H54 (cell line): ENCODE results near the gene GIGYF2.
A peak's percentile ranks its signal among the peaks of the same experiment; 100 is the strongest.
"Not testable (repeated sequence)": the region's sequence is repeated elsewhere in the genome, so short reads cannot be mapped to it uniquely, and the experiment has no call there.

ENCODE experiments used
- DNase-seq: peaks from one replicate; pipeline ENCODE4 v3.0.0; 2011; ENCODE audit warnings: low spot score, mixed read lengths; ENCODE audit not compliant: insufficient read length
- FAIRE-seq: peaks from 3 replicates; lab custom pipeline; 2011; peaks lifted over from hg19 to GRCh38; lab: Jason Lieb, UNC
- POLR2A ChIP-seq: IDR thresholded peaks from 2 replicates; pipeline ENCODE4 v1.6.1; 2011; ENCODE audit warnings: low read depth, mild to moderate bottlenecking, low read length

GIGYF2 gene

DNA sequence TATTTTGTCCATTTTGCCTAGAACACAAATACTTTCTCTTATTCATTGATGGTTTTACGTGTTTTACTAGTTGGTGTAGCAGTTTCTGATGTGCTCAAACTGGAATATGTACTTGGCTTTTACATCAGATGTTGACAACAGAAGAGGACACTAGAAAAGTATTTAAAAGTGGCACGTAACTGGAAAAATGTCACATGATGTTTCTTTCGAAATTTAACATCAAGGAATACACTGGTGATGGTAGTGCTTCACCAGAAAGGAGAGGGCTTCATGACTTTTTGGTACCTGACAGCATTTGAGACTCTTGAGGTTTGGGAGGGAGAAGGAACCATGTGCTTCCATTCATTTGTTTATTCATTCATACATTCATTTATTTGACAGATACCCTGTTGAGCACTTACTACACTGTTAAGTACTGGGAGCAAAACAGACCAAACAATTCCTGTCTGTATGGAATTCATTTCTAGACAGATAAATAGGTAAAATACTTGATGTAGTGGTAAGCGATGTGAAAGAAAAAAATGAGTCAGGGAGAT is 1.5 kb downstream of the GIGYF2 start:
- TF ChIP-seq POLR2A: no peak
- no peak for FAIRE-seq
- no peak for DNase-seq

DNA sequence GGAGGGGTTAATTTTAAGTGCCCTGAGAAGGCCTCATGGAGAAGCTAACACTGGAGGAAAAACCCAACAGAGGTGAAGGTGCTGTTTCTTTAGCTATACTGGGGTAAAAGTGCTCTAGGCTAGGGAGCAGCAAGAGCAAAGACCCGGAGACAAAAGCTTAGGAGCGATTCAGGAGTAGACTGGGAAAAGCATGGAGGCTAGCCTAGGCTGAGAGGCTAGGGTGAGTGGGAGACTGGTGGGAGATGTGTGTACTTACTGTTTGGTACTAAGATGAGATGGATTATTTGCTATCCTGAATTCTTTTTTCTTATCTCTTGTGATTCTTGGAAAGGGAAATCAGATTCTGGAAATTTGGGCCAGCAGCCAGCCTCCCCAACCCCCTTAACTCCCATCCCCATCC is 2.0 kb downstream of the GIGYF2 start:
- FAIRE-seq (no peak), DNase-seq (no peak)
- TF ChIP-seq POLR2A: no peak

DNA sequence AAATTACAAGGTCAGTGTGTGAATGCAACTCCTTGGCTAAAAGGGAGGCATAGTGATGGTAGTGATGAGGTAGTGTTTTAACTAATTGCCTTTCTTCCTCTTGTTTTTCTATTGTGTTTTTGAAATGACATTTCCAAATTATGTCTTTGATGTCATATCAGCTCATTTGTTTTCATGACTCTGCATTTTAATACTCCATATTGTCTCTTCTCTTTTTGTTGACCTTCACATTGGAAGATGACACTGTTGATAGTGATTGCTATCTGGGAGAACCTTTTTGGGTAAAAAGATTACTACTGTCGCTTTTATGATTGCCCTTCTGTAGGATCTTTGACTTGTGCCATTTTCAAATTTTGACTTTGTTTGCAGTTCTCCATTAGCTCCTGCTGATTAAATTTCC is 3.0 kb downstream of the GIGYF2 start:
- DNase-seq (no peak), FAIRE-seq (peak; percentile 30)
- no peak for TF ChIP-seq POLR2A

DNA sequence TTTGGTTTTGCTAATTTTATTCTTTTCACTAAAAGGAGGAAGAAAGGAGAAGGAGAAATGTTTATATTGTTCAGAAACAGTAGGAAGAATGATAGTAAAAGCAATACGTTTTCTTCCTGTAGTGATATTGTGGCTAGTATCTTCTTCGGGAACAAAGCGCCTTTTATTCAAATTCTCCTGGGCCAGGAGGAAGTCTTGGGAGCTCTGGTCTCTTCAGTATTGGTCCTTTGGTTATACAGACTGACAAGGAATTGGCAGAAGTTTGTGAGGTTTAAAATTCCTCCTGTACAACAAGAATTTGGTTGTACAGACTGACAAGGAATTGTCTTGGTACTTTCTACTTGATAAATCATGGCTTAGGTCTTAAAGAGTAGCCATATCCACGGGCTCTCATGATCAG is 9.9 kb downstream of the GIGYF2 start:
- DNase-seq: no peak
- TF ChIP-seq POLR2A: no peak
- no peak for FAIRE-seq

DNA sequence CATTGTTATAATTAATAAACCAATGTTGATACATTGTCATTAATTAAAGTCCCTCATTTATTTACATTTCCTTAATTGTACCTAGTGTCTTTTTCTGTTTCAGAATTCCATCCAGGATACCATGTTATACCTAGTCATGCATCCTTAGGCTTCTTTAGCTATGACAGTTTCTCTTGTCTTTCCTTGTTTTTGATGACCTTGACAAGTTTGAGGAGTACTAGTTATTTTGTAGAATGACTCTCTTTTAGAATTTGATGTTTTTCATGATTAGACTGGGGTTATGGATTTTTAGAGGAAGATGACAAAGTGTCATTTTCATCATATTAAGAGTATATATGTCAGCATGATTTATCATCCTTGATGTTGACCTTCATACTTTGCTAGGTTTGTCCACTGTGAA is 16.4 kb downstream of the GIGYF2 start:
- no peak for TF ChIP-seq POLR2A
- DNase-seq (no peak), FAIRE-seq (peak; percentile 53)

DNA sequence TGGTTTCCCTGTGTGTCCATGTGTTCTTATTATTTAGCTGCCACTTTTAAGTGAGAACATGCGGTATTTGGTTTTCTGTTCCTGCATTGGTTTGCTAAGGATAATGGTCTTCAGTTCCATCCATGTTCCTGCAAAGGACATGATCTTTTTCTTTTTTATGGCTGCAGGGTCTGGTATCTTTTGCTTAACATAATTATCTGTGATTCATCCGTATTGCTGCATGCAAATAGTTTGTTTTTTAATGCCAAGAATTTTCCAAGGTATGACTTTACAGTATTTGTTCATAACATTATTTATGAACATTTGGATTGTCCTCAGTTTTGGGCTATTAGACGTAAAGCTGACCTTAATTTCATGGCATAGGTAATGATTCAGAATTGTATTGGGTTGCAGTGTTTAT is 17.8 kb downstream of the GIGYF2 start:
- no peak for TF ChIP-seq POLR2A
- no peak for DNase-seq
- no peak for FAIRE-seq

DNA sequence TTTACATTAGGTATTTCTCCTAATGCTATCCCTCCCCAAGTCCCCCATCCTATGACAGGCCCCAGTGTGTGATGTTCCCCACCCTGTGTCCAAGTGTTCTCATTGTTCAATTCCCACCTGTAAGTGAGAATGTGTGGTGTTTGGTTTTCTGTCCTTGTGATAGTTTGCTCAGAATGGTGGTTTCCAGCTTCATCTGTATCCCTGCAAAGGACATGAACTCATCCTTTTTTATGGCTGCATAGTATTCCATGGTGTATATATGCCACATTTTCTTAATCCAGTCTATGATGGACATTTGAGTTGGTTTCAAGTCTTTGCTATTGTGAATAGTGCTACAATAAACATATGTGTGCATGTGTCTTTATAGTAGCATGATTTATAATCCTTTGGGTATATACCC is 22.9 kb downstream of the GIGYF2 start:
- FAIRE-seq, DNase-seq: not testable (repeated sequence)

DNA sequence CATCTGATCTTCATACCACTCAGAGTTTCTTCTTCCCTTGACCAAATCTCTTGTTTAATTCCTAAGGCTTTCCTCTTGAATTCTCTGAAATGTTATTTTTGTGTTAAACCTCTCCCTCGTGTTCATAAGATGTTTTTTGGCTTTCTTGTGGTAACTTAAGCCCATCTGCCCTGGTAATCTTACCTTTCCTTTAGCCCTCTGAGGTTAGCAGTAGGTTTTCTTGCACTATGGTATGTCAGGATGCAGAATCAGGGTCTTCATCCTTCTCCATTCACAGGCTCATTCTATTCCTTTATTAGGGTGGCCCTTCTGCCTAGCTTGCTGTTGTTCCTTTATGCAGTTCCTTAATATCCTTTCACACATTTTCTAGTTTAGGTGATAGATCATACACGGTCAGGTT is 24.1 kb downstream of the GIGYF2 start:
- FAIRE-seq (no peak), DNase-seq (no peak)
- TF ChIP-seq POLR2A: no peak

DNA sequence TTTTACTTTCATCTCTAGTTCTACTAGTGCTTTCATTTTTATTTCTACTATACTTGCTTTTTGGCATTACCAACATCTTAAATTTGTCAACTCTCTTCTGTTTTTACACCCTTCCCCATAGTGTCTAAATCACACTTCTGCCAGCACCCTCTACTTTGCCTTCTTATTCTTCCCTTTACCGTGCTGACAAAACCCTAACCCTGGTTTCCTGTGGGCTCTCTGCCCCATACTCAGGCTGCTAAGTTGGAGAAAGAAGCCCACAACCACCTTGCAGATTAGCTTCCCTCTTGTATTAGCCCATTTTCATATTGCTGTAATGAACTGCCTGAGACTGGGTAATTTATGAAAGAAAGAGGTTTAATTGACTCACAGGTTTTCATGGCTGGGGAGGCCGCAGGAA is 24.8 kb downstream of the GIGYF2 start:
- DNase-seq: no peak
- TF ChIP-seq POLR2A: no peak
- no peak for FAIRE-seq

DNA sequence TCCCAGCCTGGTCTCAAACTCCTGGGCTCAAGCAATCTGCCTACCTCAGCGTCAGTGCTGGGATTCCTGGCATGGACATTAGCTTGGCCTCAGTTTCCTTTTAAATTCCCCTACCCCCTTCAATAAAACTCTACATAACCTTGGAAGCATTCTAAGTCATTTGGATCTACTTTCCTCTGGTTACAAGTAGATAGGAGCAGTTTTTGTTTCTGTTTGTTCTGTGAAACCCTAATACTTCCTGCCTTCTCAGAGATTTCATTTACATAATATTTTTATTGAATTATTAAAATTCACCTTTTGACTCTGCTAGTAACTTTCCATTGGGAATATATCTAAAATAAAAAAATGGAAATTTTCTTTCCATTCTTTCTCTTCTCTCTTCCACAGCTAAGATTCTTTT is 25.9 kb downstream of the GIGYF2 start:
- FAIRE-seq (no peak), DNase-seq (no peak)
- no peak for TF ChIP-seq POLR2A

DNA sequence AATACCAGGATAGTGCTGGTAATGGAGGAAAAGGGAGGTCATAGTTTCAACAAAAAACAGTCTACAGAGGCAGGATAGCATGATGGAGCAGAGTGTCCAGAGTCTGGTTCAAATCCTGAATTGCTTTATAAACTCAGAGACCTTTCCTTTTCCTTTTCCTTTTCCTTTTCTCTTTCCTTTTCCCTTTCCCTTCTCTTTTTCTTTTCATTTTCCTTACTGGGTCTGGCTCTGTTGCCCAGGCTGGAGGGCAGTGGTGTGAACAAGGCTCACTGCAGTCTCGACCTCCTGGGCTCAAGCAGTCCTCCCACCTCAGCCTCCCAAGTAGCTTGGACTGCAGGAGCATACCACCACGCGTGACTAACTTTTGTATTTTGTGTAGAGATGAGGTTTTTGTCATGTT is 31.7 kb downstream of the GIGYF2 start:
- TF ChIP-seq POLR2A: no peak
- FAIRE-seq: no peak
- DNase-seq: no peak

DNA sequence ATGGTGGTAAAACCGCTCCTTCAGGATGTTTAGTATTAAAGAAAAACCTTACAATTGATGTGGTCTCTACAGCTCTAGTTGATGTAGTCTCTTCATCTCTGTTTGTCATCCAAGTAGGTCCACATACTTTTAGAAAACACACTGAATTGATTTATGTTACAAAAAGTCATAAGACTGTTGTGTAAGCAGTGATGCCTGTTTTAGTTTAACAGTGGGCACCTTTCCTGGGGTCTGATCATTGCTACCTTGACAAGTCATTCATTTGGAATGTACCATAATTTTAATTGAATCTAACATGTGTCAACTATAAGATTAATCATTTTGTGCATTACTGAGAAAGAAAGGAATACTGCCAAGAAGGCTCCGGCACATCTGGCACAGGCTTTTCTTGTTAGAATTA is 34.3 kb downstream of the GIGYF2 start:
- DNase-seq: no peak
- no peak for TF ChIP-seq POLR2A
- FAIRE-seq: no peak

DNA sequence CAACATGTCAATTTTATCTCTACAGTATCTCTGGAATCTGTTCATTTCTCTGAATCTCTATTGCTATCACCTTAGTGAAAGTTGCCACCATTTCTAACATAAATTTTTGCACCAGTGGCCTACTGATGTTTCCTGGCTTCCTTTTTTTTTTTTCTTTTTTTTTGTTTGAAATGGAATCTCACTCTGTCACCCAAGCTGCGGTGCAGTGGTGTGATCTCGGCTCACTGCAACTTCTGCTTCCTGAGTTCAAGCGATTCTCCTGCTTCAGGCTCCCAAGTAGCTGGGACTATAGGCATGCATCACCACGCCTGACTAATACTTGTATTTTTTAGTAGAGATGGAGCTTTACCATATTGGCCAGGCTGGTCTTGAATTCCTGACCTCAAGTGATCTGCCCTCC is 44.2 kb downstream of the GIGYF2 start:
- DNase-seq (no peak), FAIRE-seq (no peak)
- no peak for TF ChIP-seq POLR2A

DNA sequence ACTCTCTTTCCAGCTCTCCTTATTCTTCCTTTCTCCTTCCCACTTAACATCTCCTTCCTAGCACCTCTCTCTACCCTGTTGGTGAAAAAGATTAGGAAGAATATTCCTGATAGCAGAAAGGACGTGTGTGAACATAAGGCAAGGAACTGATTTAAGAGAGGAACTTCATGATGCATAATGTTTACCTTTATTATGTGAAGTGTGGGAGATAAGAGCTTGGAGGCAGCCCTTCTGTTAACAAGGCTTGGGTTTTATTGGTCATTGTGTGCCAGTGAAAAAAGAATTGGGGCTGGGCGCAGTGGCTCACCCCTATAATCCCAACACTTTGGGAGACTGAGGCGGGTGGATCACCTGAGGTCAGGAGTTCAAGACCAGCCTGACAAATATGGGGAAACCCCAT is 44.8 kb downstream of the GIGYF2 start:
- FAIRE-seq (no peak), DNase-seq (no peak)
- TF ChIP-seq POLR2A: no peak

DNA sequence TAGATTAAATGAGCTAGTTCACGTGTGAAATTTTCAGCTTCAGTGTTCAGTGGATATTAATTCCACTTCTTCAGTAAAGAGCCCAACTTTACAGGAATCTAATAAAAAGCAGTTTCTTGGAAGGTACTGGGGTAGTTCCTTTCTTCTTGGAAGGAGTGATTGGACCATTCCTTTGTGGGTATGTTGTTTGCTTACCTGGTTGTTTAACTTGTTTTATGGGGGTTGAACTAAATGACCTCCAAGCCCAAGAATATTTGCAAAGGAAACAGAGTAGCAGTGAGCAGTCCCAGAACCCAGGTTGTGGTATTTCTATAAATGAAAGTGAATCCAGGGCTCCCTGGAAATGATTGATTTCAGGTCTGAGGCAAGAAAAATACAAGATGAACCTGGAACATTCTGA is 47.8 kb downstream of the GIGYF2 start:
- no peak for FAIRE-seq
- TF ChIP-seq POLR2A: no peak
- no peak for DNase-seq

DNA sequence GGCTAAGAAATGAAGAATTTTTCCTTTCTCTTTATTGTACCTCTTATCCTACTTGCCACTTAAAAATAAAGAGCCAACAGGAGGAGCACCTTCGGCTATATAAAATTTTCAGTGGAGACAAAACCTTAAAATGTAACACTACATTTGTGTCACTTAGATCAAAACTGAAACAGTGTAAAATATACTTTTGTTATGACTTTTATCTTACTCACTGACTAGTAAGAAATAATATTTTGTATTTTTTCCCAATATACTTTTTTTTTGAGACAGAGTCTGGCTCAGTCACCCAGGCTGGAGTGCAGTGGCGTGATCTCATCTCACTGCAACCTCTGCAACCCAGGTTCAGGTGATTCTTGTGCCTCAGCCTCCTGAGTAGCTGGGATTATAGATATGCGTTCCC is 50.9 kb downstream of the GIGYF2 start:
- DNase-seq (no peak), FAIRE-seq (no peak)
- TF ChIP-seq POLR2A: no peak
